WERI-Rb-1 (cell line): ENCODE data around the gene COL23A1.

ENCODE experiments used
- DNase-seq: peaks from one replicate; pipeline ENCODE4 v3.0.0-alpha.2; 2020
- H3K27ac ChIP-seq: fragments of 250-450 bp; sonication (Bioruptor Pico); 2 replicates; pipeline ENCODE4 v1.5.1; 2020; ENCODE audit warnings: mild to moderate bottlenecking, moderate library complexity
- H3K27me3 ChIP-seq: fragments of 250-450 bp; sonication (Bioruptor Pico); 2 replicates; pipeline ENCODE4 v1.5.1; 2021; ENCODE audit warnings: mild to moderate bottlenecking, low read depth, moderate library complexity; ENCODE audit not compliant: insufficient read depth, severe bottlenecking
- H3K36me3 ChIP-seq: fragments of 250-450 bp; sonication (Bioruptor Pico); 2 replicates; pipeline ENCODE4 v1.5.1; 2020; ENCODE audit warnings: mild to moderate bottlenecking, moderate library complexity
- H3K4me3 ChIP-seq: 2 replicates; pipeline ENCODE4 v1.5.1; 2011; ENCODE audit warnings: low read depth, mild to moderate bottlenecking, control low read depth, low read length
- H3K9me3 ChIP-seq: fragments of 250-450 bp; sonication (Bioruptor Pico); 2 replicates; pipeline ENCODE4 v1.5.1; 2021; ENCODE audit warnings: mild to moderate bottlenecking, moderate library complexity; ENCODE audit not compliant: severe bottlenecking
- TF ChIP-seq, protein P1 (sequence below): IDR thresholded peaks from 2 replicates; pipeline ENCODE4 v1.5.1; 2011; ENCODE audit warnings: low read depth, mild to moderate bottlenecking, control low read depth, inconsistent platforms, low read length

The COL23A1 gene

DNA sequence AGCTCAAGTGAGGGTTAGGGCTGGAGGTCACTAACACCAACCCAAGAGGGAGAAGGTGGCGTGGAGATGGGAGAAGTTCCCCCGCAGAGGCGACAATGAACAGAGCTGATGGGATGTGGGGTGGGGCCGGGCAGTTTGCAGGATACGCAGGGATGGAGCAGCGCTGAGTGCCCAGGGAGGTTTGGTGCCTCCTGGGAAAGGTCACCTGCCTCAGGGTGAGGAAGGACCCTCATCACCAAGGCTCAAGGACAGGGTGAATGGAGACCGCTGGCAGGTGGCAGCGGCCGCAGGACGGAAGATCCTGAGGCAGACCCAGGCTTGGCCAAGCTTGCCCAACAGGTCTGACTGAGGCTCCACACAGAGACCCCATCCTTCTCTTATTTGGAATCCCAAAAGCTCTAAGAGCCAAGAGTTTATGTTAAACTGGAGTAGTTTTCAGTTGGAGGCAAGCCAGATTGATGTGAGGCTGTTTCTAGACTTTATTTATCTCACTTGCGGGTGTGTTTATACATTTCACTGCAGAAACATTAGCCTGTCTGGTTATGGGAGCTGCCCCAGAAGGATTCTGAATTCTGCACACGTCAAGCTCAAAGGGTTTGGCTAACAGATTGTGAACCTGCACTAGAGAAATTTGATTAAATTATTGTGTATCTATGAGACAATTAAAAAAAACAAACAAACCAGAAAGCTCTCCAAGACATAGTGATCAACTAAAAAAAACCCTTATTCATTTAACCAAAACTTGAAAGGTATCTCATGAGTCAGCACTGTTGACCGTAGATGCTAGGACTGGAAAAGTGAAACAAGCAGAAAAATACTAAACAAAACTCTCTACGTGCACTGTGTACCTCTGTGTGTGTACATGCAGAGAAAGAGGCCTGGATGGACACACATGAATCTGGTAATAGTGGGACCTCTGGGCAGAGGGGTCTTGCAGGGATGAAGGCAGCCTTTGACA is 211.4 kb downstream of the COL23A1 start:
- Histone ChIP-seq H3K36me3 (no peaks in the 10 kb centered on the region), H3K27me3 (no peaks in the 10 kb centered on the region), H3K27ac (no peak overlapping the region), H3K4me3 (no peak overlapping the region), H3K9me3 (no peaks in the 10 kb centered on the region)
- no peak for DNase-seq
- TF ChIP-seq, protein P1, sequence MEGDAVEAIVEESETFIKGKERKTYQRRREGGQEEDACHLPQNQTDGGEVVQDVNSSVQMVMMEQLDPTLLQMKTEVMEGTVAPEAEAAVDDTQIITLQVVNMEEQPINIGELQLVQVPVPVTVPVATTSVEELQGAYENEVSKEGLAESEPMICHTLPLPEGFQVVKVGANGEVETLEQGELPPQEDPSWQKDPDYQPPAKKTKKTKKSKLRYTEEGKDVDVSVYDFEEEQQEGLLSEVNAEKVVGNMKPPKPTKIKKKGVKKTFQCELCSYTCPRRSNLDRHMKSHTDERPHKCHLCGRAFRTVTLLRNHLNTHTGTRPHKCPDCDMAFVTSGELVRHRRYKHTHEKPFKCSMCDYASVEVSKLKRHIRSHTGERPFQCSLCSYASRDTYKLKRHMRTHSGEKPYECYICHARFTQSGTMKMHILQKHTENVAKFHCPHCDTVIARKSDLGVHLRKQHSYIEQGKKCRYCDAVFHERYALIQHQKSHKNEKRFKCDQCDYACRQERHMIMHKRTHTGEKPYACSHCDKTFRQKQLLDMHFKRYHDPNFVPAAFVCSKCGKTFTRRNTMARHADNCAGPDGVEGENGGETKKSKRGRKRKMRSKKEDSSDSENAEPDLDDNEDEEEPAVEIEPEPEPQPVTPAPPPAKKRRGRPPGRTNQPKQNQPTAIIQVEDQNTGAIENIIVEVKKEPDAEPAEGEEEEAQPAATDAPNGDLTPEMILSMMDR: no peak

DNA sequence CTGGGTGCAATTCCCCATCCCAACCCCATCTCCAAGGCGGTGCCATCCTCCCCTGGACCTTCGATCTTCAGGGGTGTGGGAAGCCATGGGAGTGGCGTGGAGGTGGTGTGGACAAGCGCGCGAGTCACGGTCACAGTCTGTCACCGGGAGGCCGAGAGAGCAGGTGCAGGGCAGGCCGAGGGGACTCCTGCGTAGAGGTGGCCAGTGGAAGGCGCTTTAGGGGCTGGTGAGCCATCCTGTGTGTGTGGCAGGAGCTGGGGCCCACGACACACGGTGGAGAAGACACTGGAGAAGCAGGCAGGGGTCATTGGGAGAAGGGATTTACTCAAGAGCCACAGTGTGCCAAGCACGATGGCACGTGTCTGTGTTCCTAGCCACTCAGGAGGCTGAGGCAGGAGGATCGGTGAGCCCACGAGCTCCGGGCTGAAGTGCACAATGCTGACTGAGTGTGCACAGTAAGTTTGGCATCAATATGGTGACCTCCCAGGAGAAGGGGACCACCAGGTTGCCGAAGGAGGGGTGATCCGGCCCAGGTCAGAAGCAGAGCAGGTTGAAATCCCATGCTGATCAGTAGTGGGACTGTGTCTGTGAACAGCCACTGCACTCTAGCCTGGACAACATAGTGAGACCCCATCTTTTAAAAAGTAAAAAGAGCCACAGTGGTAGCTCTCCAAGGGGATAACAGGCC is 212.5 kb downstream of the COL23A1 start:
- H3K9me3 ChIP-seq: no peaks in the 10 kb centered on the region
- H3K4me3 ChIP-seq: no peak overlapping the region
- no peaks in the 10 kb centered on the region for H3K36me3 ChIP-seq
- TF ChIP-seq, protein P1: no peak
- no peak for DNase-seq
- no peak overlapping the region for H3K27ac ChIP-seq
- no peaks in the 10 kb centered on the region for H3K27me3 ChIP-seq

DNA sequence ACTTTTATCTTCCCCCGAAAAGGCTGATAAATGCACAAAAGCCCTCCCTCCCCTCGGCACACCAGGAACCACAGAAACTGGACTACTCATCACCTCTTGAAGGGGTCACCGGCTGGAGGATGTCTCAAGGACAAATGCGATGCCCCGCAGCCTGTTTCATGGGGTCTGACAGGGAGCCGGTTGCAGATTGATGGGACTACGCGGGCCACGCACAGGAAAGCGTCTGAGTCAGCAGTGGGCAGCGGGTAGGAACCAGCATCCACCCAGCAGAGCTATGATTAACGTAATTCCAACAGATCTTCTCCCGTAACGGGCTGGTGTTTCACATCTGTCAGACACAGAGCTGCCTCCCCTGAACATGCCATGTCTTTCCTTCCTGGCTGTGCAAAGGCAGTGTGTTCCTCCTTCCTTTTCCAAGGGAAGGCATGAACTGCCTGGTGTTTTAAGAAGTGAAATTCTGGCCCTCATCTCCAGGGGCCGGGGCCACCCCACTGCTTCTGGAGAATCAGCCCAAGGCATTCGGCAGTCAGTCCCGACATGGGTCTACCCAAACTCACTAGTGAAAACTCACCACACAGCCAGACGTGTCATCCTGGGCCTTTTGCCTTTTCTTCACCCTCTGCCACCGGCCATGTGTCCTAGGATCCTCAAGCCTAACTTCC is 213.1 kb downstream of the COL23A1 start:
- Histone ChIP-seq H3K27ac (no peak overlapping the region), H3K36me3 (no peaks in the 10 kb centered on the region), H3K9me3 (no peaks in the 10 kb centered on the region), H3K27me3 (no peaks in the 10 kb centered on the region), H3K4me3 (no peak overlapping the region)
- no peak for DNase-seq
- TF ChIP-seq, protein P1: no peak

DNA sequence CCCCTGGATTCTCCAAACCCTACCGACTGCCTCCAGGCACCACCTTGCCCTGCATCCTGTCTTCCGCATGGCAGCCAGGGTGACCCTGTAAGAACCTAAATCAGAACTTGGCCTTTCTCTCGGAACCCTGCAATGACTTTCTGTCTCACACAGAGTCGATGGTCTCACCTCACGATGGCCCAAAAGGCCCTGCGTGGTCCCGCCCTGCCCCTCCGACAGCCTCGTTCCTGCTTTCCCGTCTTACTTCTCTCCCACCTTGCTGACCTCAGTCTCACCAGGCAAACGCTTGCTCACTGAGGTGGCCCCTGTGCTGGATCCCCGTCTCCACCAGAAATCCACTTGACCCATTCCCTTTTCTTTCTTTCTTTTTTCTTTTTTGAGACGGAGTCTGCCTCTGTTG is 214.8 kb downstream of the COL23A1 start:
- H3K27me3 ChIP-seq: no peaks in the 10 kb centered on the region
- H3K27ac ChIP-seq: no peak overlapping the region
- H3K9me3 ChIP-seq: no peaks in the 10 kb centered on the region
- no peaks in the 10 kb centered on the region for H3K36me3 ChIP-seq
- no peak overlapping the region for H3K4me3 ChIP-seq
- no peak for DNase-seq
- TF ChIP-seq, protein P1: no peak

DNA sequence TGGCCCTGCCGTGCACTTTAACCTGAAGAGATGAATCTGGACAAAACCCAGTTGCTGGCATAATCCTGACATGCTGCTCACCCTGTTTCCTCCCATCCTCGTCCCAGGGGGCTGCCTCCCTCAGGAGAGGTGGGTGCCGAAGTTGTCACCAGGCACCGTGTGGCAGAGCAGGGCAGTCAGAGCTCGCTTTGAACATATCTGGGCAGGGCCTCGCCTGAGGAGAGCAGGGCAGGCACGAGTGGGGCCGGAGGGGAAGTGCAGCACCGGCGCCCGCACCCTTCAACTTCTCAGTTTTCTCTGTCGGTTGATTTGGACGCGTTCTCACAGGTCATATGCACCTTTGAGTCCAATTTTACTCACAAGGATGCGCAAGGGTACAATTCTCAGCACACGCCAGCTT is 216.5 kb downstream of the COL23A1 start:
- no peak for DNase-seq
- Histone ChIP-seq H3K9me3 (no peaks in the 10 kb centered on the region), H3K27me3 (no peaks in the 10 kb centered on the region), H3K27ac (no peak overlapping the region), H3K36me3 (no peaks in the 10 kb centered on the region), H3K4me3 (no peak overlapping the region)
- TF ChIP-seq, protein P1: no peak
